HG02678 (cell line): ENCODE measurements around the gene GPER1.
"Not testable (repeated sequence)": the region's sequence is repeated elsewhere in the genome, so short reads cannot be mapped to it uniquely, and the experiment has no call there.

Source experiments
- ATAC-seq: cut with Tn5 transposase; IDR thresholded peaks from one replicate; pipeline ENCODE4 v1.9.1; 2021; ENCODE audit warnings: mild to moderate bottlenecking, moderate library complexity; ENCODE audit not compliant: unreplicated experiment

Gene GPER1

GRCh38 chr7:1087952-1088920 is at the start of gene GPER1:
Gene GPER1, plus strand, starts transcription at chr7:1088113. Its CDS starts 3,616 bp downstream, at chr7:1091729.
- no peak for ATAC-seq

DNA sequence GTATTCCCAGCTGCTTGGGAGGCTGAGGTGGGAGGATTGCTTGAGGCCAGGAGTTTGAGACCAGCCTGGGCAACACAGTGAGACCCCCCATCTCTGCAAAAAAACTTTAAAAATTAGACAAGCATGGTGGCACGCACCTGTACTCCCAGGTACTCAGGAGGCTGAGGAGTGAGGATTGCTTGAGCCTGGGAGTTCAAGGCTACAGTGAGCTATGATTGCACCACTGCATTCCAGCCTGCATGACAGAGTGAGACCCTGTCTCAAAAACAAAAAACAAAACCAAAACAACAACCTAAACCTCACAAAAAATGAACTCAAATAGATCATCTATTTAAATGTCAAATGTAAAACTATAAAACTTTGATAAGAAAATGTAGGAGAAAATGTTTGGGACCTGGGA is 47.7 kb upstream of the GPER1 start:
- not testable (repeated sequence) for ATAC-seq

- ATAC-seq: no peak
Observed at GRCh38 chr7:1040790-1041189, 47.1 kb upstream of the GPER1 start.

DNA sequence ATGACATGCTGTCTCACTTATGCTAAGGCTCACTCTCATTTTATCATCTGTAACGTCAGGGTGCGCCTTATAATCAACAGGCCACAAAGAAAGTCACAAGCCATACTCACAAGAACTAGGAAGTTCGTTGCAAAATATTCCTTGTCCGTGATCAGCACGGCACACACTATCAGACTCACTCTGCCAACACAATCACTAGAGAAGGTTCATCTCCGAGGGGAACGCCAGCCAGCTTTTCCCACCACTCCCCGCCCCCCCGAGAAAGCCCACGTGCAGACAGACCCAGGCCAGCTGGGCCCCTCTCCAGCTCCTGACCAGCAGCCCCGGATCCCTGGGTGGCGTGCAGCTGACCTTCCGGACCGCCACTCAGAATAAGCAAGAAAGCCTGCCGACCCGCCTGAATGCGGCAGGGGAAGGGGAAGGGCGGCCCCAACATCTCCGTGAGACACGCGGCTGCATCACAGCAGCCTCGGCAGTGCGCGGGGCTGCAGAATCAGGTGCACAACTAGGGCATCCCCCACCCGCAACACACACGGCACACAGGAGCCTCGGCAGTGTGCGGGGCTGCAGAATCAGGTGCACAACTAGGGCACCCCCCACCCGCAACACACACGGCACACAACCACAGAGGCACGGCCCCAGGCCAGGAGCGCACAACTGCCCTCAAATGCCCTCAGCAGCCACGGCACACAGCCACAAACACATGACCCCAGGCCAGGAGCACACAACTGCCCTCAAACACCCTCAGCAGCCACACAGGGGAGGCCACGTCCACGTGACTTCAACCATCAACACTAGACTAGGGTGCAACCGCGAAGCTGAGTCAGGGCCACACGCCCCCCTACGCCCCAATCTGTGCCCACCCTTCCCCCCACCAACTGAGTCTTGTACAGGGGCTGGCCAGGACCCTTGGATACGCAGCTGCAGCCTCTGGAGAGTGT is 46.1 kb upstream of the GPER1 start:
- no peak for ATAC-seq

DNA sequence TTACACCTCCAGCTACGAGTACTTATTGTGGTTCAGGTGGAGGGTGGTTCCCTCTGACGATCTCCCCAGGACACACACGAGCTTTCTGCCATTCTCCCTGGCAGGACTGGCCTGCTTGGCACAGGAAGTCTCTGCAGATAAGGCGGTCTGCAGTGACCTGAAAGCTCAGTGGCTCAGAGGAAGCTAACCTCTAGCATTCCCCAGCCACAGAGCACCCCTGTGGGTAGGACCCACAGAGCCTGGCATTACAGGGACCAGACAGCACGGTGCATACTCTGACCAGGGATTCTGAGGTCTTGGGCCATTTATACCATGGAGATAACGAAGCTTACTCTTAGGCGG is 45.5 kb upstream of the GPER1 start:
- ATAC-seq: no peak

DNA sequence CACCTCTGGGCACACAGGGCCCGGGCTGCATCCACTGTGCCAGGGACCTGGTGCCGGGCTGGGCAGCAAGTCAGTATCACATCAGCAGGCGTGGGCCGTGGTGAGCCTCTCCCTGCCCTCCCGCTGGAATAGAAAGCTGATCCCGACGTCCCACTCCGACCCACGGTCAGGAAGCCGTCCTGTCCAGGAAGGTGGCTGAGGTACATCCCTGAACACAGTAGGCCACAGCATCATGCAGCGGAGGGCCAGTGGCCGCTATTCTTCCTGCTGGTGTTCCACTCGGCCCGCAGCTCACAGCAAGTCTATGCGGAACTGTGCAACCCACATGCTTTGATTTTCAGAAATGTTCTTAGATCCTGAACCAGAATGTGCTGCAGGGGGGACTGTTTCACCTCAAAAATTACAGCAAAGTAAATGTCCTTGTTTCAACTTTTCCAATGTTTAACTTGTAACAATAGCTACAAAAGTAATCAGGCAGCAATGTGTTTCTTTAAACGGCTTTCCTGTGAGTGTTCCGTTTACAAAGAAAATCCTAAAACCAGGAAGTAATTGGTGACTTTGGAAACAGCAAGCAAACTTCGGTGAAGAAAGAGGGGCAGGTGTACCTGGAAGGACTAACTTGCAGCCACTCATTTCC is 44.2 kb upstream of the GPER1 start:
- ATAC-seq: no peak

GRCh38 chr7:1044189-1045068 is 43.5 kb upstream of the GPER1 start, which contains the start of gene GPR146:
Gene GPR146, plus strand, starts transcription at chr7:1044546. Its CDS starts 12,970 bp downstream, at chr7:1057516.
- peak; percentile 80 for ATAC-seq

DNA sequence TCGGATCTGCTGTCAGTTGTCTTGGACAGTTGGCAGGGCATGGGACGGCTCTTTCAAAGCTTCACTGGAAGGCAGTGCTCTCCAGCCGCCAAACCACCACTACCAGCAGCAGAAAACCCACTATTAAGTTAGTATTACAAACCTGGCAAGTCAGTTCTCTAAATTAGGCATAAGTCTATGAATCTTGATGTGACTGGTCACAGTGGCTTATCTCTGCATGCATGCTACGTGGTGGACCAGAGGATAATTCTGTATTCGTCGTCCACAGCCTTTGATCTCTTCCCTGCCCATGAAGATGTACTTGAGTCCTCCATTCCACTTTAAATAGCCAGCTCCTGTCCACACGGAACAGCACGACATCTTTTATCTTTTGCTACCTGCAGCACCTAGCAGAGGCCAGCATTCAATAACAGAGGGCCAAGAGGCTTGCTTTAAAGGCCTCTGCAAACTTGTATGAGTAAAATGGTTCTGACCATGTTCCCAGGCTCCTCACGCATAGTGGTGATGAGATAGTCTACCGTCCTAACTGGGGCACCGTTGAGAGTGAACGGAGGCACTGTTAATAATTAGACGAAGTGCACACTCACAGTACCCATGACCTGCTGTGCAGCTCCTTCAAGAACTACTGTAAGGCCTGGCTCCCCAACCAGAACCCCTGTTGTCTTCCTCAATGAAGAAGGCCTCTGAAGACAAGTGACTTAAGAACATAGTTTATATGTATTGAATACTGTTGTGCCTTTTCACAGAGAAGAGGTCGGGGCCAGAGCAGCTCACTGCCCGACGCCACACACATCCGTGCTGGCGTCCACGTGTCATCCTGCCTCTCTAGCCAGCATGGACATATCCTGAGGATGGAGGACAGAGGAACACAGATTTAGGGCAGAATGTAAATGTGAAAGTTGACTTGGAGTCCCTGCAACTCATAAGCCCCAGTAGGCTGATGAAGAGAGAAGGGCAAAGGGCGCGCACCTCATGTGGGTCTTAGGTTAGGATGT is 42.5 kb upstream of the GPER1 start:
- ATAC-seq: no peak

GRCh38 chr7:1046722-1047679 is 40.9 kb upstream of the GPER1 start:
- no peak for ATAC-seq

DNA sequence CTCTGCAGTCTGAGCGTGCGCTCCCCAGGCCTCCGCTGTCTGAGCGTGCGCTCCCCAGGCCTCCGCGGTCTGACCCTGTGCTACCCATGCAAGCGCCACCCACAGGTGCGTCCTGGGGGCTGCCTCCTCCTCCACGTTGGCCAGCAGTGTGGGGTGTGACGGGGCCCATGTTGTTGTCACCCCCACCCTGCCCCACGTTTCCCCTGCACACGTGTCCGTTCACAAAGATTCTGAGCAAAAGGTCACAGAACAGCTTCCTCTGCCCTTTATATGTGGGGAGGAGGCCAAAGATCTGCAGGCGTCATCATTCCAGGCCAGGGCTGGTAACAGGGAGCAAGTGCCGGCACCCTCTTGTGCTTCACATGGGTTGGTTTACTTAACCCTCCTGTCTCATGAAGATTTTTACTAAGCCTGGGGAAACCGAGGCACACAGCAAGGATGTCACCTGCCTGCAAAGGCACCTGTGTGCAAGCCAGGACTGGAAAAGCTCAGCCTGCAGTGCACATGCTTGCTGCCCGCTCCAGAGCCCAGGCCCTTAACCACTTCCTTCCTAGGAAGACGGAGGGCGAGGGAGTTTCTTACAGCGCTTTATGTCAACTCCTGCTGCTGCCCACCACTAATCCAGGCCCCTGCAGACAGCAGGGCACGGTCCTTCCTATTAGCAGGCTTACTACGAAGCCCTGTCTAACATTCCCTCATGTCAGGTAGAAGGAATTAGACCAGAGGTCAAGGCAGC is 38.7 kb upstream of the GPER1 start:
- no peak for ATAC-seq

DNA sequence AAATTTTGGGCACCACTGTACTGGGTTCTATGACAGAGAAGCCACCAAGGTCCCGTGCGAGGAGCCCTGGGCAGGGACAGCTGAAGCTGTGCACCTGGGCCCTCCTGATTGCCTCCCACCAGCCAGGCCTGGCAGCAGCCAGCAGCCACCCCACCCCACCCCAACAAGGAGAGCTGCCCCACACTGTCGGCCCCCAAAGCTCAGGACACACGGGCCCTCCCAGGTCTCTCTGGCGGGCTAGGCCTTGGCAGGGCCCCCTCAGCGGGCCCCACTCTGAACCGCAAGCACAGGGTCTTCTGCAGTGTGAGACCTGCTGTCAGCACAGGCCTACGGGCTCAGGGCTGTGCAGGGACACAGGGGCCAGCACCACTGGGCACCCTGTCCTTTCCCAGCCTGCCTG is 38.1 kb upstream of the GPER1 start:
- ATAC-seq: no peak

DNA sequence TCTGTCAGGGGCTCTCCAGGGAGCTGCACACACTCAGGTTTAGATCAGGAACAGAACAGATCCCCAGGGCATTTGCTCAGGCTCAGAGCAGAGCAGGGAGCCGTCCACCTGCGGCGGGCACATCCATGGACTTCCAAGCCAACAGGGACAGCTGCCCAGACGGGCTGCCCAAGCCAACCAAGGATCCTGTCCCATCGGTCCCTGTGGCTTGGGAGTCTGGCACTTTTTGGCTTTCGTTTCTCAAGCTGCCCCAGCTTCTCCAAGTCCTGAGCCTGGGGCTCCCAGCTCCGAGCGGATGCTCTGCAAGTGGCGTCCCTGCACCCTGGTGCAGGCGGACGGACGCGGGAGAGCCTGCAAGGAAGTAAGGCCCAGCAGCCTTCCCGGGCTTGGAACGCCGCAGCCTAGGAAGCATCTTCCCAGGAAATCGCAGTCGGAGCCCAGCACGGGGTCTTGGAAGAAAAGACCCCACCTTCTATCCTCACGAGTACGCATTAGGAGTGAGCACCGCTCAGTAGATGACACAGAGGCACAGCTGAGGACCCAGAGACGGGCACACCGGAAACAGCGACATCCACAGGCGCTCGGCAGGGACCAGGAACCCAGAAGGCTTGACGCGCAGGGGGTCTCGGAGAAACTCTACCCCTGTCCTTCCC is 37.5 kb upstream of the GPER1 start:
- no peak for ATAC-seq

- ATAC-seq: no peak
Observed at GRCh38 chr7:1050956-1051690, 36.8 kb upstream of the GPER1 start.

GRCh38 chr7:1052031-1052818 is 35.7 kb upstream of the GPER1 start:
- ATAC-seq: no peak

GRCh38 chr7:1053002-1053411 is 34.9 kb upstream of the GPER1 start:
- no peak for ATAC-seq
